Epithelial cell of alveolus of lung (primary cell): Measurements from ENCODE around the gene EPC1. TPM values are rescaled to one million over a fixed set of nuclear protein-coding genes. Genes with fewer than 3 reads are reported as not detected.

ENCODE experiments used
- total RNA-seq: library from RNA; depleted of rRNA; stranded (reverse); fragments of >200 nt; gene quantifications from 2 replicates; pipeline ENCODE4 v1.2.1, GENCODE V29; 2015

The EPC1 gene, protein sequence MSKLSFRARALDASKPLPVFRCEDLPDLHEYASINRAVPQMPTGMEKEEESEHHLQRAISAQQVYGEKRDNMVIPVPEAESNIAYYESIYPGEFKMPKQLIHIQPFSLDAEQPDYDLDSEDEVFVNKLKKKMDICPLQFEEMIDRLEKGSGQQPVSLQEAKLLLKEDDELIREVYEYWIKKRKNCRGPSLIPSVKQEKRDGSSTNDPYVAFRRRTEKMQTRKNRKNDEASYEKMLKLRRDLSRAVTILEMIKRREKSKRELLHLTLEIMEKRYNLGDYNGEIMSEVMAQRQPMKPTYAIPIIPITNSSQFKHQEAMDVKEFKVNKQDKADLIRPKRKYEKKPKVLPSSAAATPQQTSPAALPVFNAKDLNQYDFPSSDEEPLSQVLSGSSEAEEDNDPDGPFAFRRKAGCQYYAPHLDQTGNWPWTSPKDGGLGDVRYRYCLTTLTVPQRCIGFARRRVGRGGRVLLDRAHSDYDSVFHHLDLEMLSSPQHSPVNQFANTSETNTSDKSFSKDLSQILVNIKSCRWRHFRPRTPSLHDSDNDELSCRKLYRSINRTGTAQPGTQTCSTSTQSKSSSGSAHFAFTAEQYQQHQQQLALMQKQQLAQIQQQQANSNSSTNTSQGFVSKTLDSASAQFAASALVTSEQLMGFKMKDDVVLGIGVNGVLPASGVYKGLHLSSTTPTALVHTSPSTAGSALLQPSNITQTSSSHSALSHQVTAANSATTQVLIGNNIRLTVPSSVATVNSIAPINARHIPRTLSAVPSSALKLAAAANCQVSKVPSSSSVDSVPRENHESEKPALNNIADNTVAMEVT
- 9.6 and 23.2 TPM in 2 replicates for total RNA-seq

DNA sequence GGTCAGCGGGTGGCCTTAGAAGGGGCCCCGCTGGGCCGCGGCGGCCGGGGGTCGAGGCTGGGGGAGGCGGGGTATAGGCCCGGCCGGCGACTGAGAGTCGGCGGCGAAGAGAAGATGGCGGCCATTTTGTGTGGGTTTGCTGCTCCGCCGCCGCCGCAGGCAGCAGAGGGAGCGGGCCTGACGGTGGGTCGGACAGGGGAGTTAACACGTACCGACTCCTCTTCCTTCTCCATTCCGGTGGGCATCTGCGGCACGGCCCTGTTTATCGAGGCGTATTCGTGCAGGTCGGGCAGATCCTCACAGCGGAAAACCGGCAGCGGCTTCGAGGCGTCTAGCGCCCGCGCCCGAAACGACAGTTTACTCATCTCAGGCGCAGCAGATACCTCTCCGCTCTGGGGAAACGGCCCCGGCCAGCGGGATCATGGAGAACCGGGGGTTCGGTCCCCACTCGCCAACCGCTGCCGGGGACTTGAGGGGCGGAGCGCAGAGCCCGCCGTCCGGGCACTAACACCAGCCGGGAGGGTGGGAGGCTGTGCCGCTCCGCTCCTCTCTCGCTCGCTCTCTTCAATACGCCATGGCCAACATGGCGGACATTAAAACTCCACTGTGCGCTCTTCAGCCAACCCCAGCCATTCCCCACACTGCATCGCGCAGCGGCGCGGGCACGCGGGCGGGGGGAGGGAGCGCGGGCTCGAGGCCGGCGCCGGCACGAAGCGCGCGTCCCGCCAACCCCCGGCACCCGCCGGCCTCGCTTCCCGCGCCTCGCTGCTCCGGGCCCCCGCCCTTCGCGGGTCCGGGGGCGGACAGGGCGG is at the start of gene EPC1:
EPC1 (minus strand) TSS at position 608 of the 812 bp plus-strand sequence; CDS start at position 365, 243 bp downstream.

Other genes starting within 250 kb of the EPC1 start
- gene CCDC7, start 99.0 kb upstream of the EPC1 start, total RNA-seq, result 2.7 and 3.6 TPM in 2 replicates